Measurements from ENCODE around the gene KCNH1.

The KCNH1 gene

DNA sequence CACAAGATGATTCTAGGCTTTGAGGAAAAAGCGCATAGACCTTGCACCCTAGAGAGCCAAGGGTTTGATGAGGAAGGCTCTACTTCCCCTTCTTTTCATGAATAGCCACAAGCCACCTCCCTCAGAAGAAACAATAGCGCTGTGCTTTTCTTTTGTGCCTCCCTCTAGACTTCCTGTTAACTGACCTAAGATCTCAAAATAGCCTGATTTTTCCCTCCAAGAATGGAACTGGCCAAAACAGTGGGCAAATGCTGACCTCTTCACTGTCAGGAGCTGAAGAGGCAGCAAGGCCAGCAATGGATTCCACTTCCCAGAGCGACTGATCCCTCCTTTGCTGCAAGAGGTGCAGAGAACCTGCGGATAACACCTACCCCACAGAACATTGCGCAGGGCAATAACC, 362.8 kb downstream of the KCNH1 start:
- TF ChIP-seq, protein P1, sequence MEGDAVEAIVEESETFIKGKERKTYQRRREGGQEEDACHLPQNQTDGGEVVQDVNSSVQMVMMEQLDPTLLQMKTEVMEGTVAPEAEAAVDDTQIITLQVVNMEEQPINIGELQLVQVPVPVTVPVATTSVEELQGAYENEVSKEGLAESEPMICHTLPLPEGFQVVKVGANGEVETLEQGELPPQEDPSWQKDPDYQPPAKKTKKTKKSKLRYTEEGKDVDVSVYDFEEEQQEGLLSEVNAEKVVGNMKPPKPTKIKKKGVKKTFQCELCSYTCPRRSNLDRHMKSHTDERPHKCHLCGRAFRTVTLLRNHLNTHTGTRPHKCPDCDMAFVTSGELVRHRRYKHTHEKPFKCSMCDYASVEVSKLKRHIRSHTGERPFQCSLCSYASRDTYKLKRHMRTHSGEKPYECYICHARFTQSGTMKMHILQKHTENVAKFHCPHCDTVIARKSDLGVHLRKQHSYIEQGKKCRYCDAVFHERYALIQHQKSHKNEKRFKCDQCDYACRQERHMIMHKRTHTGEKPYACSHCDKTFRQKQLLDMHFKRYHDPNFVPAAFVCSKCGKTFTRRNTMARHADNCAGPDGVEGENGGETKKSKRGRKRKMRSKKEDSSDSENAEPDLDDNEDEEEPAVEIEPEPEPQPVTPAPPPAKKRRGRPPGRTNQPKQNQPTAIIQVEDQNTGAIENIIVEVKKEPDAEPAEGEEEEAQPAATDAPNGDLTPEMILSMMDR (conservative IDR thresholded peaks at IDR 0.05): no peak
- H3K27ac ChIP-seq: no peak overlapping the region

DNA sequence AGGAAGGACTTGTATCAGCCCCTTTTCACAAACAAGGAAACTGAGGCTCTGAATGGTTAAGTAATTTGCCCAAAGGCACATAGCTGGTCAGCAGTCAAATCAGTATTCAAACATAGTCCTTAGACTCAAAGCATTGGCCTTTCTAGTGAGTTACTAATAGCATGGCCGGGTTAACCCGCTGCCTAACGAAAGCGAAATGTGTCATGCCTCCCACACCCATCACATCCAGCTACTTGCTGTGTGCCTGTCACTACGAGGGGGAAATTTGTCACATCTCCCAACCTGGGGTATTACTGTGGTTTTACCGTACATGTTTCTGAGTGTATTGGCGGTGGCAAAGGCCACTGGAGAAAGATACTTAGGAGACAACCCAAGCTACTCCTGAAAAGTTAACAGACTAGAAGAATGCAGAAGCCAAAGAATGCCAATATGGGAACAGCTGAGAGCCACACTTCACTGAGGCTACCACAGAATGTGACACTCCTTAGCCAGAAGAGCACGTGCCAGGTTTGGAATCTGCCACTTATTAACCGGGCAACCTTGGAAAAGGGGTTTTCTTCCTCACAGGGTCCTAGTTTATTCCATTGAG, 363.5 kb downstream of the KCNH1 start:
- H3K27ac ChIP-seq: no peak overlapping the region
- TF ChIP-seq, protein P1 (conservative IDR thresholded peaks at IDR 0.05): no peak

DNA sequence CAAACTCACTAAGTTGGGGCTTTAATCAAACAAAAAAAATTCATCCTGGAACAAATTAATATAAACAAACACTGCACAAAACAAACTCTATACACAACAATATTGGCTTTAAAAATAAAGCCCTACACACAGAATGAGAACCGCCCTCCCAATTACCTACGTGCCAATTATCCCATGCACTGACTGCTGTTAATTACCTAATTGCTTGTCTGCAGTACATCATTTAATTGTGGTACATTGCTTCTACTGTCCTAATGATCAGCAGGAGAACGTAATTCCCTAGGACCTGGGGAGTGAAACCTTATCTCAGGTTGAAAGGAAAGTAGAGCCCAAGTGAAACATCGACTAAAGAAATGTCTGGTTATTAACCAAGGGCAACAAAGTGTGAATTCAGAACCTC, 364.5 kb downstream of the KCNH1 start:
- TF ChIP-seq, protein P1 (conservative IDR thresholded peaks at IDR 0.05): no peak
- no peak overlapping the region for H3K27ac ChIP-seq

DNA sequence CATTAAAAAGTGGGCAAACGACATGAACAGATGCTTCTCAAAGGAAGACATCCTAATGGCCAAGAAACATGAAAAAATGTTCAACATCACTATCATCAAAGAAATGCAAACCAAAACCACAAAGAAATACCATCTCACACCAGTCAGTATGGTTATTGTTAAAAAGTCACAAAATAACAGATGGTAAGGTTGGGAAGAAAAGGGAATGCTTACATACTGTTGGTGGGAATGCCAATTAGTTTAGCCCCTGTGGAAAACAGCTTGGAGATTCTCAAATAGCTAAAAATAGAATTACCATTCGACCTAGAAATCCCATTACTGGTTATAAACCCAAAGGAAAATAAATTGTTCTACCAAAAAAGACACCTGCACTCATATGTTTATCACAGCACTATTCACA, 369.4 kb downstream of the KCNH1 start:
- no peak overlapping the region for H3K27ac ChIP-seq
- TF ChIP-seq, protein P1 (conservative IDR thresholded peaks at IDR 0.05): no peak

DNA sequence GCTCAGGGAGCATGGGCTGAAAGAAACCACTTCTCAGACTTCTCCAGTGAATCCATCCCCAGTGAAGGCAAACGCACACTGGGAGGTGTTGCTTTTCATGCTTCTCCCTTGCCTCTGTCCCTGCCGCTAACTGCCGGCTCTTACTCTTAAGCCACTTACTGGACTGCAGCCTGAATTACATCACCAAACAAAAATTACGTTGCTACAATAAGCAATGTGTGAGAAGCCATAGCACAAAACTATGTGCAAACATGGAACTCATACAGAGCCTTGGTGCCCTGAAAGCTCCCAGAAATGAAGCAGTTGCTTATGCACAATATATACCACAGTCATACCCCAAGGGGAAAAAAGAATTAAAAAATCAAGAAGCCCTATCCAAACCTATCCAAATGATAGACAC, 375.2 kb downstream of the KCNH1 start:
- TF ChIP-seq, protein P1 (conservative IDR thresholded peaks at IDR 0.05): no peak
- H3K27ac ChIP-seq: no peak overlapping the region

DNA sequence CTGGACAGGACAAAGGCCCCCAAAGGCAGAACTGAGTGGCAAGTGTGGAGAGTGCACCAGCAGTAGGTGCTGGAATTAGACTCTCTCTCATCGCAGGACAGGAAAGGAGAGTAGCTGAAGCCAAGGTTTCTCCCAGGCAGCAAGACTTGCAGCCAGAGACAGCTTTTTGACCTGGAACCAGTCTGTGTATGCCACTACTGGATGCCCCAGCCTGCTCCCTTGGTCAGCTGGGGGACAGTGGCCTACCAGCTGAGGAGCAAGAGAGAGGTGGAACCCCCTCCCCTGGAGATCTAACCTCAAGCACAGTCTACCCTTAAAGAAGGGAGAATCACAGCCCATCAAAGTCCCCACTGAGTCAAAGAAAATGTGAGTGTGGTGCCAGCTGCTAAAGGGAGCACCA, 375.7 kb downstream of the KCNH1 start:
- TF ChIP-seq, protein P1 (conservative IDR thresholded peaks at IDR 0.05): no peak
- peak overlapping the region; percentile 94; the same call in 1 of the 2 replicates for H3K27ac ChIP-seq

DNA sequence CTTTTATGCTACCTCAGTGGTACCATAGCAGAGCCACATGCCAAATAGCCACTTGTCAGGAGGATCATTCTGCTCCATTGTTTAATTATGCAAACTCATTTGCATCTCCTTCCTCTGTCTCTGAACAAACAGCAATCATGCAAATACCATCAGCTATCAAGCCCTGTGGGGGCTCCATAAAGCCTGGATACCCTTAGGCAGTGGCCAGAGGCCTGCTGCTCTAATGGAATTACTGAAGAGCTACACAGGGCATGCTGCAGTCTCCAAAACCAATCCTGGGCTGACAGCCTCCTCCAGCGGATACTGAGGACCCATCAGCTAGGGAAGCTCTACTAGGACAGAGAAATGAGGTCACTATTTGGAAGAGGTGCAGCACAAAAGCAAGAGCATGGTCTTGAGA, 376.3 kb downstream of the KCNH1 start:
- TF ChIP-seq, protein P1 (conservative IDR thresholded peaks at IDR 0.05): no peak
- peak overlapping the region; percentile 94 for H3K27ac ChIP-seq

All from VCaP (cell line).